RWPE2 (cell line): Measurements from ENCODE around the gene ASPG.

ENCODE experiments used
- ATAC-seq: fragments of 200-7000 bp; cut with Tn5 transposase; 3 replicates; pipeline ENCODE4 v1.9.1; 2021; ENCODE audit warnings: low read depth
- DNase-seq: peaks from one replicate; pipeline ENCODE4 v3.0.0-alpha.2; 2020; ENCODE audit warnings: low spot score
- H3K27ac ChIP-seq: fragments of 450-650 bp; 2 replicates; pipeline ENCODE4 v1.5.1; 2017; ENCODE audit warnings: mild to moderate bottlenecking; ENCODE audit not compliant: poor library complexity, severe bottlenecking
- H3K27me3 ChIP-seq: fragments of 250-450 bp; sonication (Bioruptor Pico); 2 replicates; pipeline ENCODE4 v1.5.1; 2021; ENCODE audit warnings: mild to moderate bottlenecking, moderate library complexity; ENCODE audit not compliant: insufficient read depth, poor library complexity, severe bottlenecking
- H3K36me3 ChIP-seq: fragments of 250-450 bp; sonication (Bioruptor Pico); 2 replicates; pipeline ENCODE4 v1.5.1; 2020; ENCODE audit warnings: low read depth, mild to moderate bottlenecking, moderate library complexity
- H3K4me1 ChIP-seq: fragments of 250-450 bp; sonication (Bioruptor Pico); 2 replicates; pipeline ENCODE4 v1.5.1; 2021; ENCODE audit warnings: mild to moderate bottlenecking, moderate library complexity; ENCODE audit not compliant: insufficient read depth, poor library complexity, severe bottlenecking
- H3K4me3 ChIP-seq: fragments of 250-450 bp; sonication (Bioruptor Pico); 2 replicates; pipeline ENCODE4 v1.5.1; 2021; ENCODE audit warnings: mild to moderate bottlenecking, moderate library complexity; ENCODE audit not compliant: severe bottlenecking
- H3K9me3 ChIP-seq: fragments of 250-450 bp; sonication (Bioruptor Pico); 2 replicates; pipeline ENCODE4 v1.5.1; 2021; ENCODE audit warnings: mild to moderate bottlenecking, moderate library complexity; ENCODE audit not compliant: severe bottlenecking
- CTCF ChIP-seq: fragments of 450-650 bp; IDR thresholded peaks from one replicate; pipeline ENCODE4 v1.5.1; 2017; ENCODE audit warnings: mild to moderate bottlenecking, moderate library complexity; ENCODE audit not compliant: poor library complexity, severe bottlenecking

ASPG gene

GRCh38 chr14:104087981-104088850 is 2.7 kb downstream of the ASPG start:
- DNase-seq (no peak), ATAC-seq (no peak)
- Histone ChIP-seq H3K27me3 (peaks cover 14% of the 10 kb centered on the region), H3K4me3 (no peak overlapping the region), H3K4me1 (no peaks in the 10 kb centered on the region), H3K9me3 (no peaks in the 10 kb centered on the region), H3K36me3 (no peaks in the 10 kb centered on the region), H3K27ac (no peak overlapping the region)
- TF ChIP-seq CTCF = no peak

GRCh38 chr14:104090071-104090748 is 4.7 kb downstream of the ASPG start:
- ATAC-seq = no peak
- Histone ChIP-seq H3K36me3 (no peaks in the 10 kb centered on the region), H3K9me3 (no peaks in the 10 kb centered on the region), H3K4me3 (no peak overlapping the region), H3K27ac (no peak overlapping the region), H3K4me1 (no peaks in the 10 kb centered on the region), H3K27me3 (peaks cover 8% of the 10 kb centered on the region)
- DNase-seq = no peak
- TF ChIP-seq CTCF = no peak

GRCh38 chr14:104091061-104091926 is 5.8 kb downstream of the ASPG start:
- no peak overlapping the region for H3K27ac ChIP-seq
- no peaks in the 10 kb centered on the region for H3K4me1 ChIP-seq
- H3K27me3 ChIP-seq = peaks cover under 1% of the 10 kb centered on the region
- DNase-seq (no peak), ATAC-seq (no peak)
- no peak overlapping the region for H3K4me3 ChIP-seq
- no peaks in the 10 kb centered on the region for H3K9me3 ChIP-seq
- no peak for TF ChIP-seq CTCF
- H3K36me3 ChIP-seq = no peaks in the 10 kb centered on the region

GRCh38 chr14:104091927-104092771 is 6.6 kb downstream of the ASPG start:
- ATAC-seq (no peak), DNase-seq (no peak)
- H3K4me1 ChIP-seq = no peaks in the 10 kb centered on the region
- TF ChIP-seq CTCF = no peak
- H3K27me3 ChIP-seq = no peaks in the 10 kb centered on the region
- no peaks in the 10 kb centered on the region for H3K36me3 ChIP-seq
- H3K27ac ChIP-seq = no peak overlapping the region
- H3K9me3 ChIP-seq = no peaks in the 10 kb centered on the region
- H3K4me3 ChIP-seq = no peak overlapping the region
